Uterus (tissue), 4 donors: ENCODE results near the gene CBLB. TPM values are rescaled to one million over a fixed set of nuclear protein-coding genes. Genes with fewer than 3 reads are reported as not detected.
A peak's percentile ranks its signal among the peaks of the same experiment; 100 is the strongest.

Experiments
- DNase-seq, 2 donors: peaks; one replicate each; pipeline ENCODE4 v3.0.0-alpha.2; 2019 to 2020
- H3K27ac ChIP-seq, 2 donors: fragments of 200-600 bp; sonication (generic); 1 replicate in 1 of 2; 2 replicates in 1 of 2; pipeline ENCODE4 v1.5.1; 2016 to 2018
- H3K27me3 ChIP-seq, 2 donors: fragments of 200-600 bp; sonication (generic); one replicate each; pipeline ENCODE4 v1.5.1; 2018 to 2019; ENCODE audit warnings: control low read depth in 1 of 2
- H3K36me3 ChIP-seq, 2 donors: fragments of 200-600 bp; sonication (generic); one replicate each; pipeline ENCODE4 v1.5.1; 2019; ENCODE audit warnings: control low read depth in 1 of 2
- H3K4me1 ChIP-seq, 2 donors: fragments of 200-600 bp; sonication (generic); one replicate each; pipeline ENCODE4 v1.5.1; 2018 to 2019; ENCODE audit warnings: control low read depth in 1 of 2
- H3K4me3 ChIP-seq, 2 donors: fragments of 200-600 bp; sonication (generic); 1 replicate in 1 of 2; 2 replicates in 1 of 2; pipeline ENCODE4 v1.5.1; 2018 to 2019; ENCODE audit warnings: mild to moderate bottlenecking in 1 of 2
- H3K9me3 ChIP-seq, 2 donors: fragments of 200-600 bp; sonication (generic); one replicate each; pipeline ENCODE4 v1.5.1; 2019; ENCODE audit warnings: control low read depth in 1 of 2
- POLR2A ChIP-seq, 2 donors: fragments of 450-650 bp; IDR thresholded peaks; one replicate each; pipeline ENCODE4 v1.6.1; 2016; ENCODE audit warnings: antibody characterized with exemption in 2 of 2, mild to moderate bottlenecking in 1 of 2, moderate library complexity in 1 of 2
- intact Hi-C: fragments of 100-400 bp; cut with DNase I; formaldehyde crosslinking; loops from one replicate; pipeline ENCODE4 v1.15.1; 2023; ENCODE audit warnings: low total_unique reads
- total RNA-seq, 4 donors: library from RNA; depleted of rRNA in 3 of 4; stranded (reverse); fragments of >200 nt in 3 of 4; gene quantifications; one replicate each; pipeline versions ENCODE4 v1.1.0 to v1.2.4, GENCODE V29; 2014 to 2023
- TF ChIP-seq, protein P1 (sequence below), 4 experiments: fragments of 200-600 bp in 2 of 4; fragments of 450-650 bp in 2 of 4; sonication (generic) in 2 of 4; IDR thresholded peaks; one replicate each; pipeline ENCODE4 v1.5.1; 2016 to 2019; ENCODE audit warnings: antibody characterized with exemption in 4 of 4, mild to moderate bottlenecking in 2 of 4, moderate library complexity in 1 of 4
- donor health status: DM: yes; HTN: yes; CAD: no.

The CBLB gene
- total RNA-seq, 4 donors from 2014 or later: 26.1 to 86.2 (median 44.5) TPM

DNA sequence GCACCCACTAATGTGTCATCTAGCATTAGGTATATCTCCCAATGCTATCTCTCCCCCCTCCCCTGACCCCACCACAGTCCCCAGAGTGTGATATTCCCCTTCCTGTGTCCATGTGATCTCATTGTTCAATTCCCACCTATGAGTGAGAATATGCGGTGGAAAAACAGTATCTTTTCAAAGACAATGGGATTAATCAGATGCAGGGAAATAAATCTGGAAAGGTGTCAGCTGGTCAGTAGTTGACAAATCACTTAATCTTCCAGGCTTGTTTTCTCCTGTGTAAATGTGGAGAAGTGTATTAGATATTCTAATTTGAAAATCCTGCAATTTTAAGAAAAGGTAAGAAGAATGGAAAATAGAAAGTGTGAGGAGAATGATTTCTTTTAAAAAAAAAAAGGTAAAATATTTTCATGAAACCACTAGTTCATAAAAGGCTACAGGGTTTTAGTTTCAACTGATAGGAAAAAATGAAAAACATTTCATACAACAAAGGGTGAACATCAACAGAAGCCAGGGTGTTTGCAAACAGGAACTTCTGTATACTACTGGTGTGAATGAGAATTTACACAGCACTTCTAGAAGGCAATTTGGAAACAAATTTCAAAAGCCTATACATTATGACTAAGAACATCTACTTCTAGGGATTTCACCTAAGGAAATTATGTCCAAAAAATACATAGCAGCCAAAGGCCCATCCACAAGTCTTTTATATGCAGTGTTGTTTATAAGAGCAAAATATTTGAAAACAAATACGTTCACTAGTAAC is 113.5 kb downstream of the CBLB start:
- TF ChIP-seq, protein P1, sequence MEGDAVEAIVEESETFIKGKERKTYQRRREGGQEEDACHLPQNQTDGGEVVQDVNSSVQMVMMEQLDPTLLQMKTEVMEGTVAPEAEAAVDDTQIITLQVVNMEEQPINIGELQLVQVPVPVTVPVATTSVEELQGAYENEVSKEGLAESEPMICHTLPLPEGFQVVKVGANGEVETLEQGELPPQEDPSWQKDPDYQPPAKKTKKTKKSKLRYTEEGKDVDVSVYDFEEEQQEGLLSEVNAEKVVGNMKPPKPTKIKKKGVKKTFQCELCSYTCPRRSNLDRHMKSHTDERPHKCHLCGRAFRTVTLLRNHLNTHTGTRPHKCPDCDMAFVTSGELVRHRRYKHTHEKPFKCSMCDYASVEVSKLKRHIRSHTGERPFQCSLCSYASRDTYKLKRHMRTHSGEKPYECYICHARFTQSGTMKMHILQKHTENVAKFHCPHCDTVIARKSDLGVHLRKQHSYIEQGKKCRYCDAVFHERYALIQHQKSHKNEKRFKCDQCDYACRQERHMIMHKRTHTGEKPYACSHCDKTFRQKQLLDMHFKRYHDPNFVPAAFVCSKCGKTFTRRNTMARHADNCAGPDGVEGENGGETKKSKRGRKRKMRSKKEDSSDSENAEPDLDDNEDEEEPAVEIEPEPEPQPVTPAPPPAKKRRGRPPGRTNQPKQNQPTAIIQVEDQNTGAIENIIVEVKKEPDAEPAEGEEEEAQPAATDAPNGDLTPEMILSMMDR (IDR thresholded peaks at IDR 0.05): no peak
- TF ChIP-seq POLR2A (IDR thresholded peaks at IDR 0.05): no peak
- Histone ChIP-seq H3K9me3 (no peaks in the 10 kb centered on the region), H3K4me1 (no peaks in the 10 kb centered on the region), H3K36me3 (no peaks in the 10 kb centered on the region), H3K4me3 (no peak overlapping the region), H3K27me3 (no peaks in the 10 kb centered on the region), H3K27ac (no peak overlapping the region)
- DNase-seq: no peak
- intact Hi-C loops: no loop called here

GRCh38 chr3:105752791-105753415 is 115.9 kb downstream of the CBLB start:
- H3K4me1 ChIP-seq: no peaks in the 10 kb centered on the region
- H3K27me3 ChIP-seq: no peaks in the 10 kb centered on the region
- H3K27ac ChIP-seq: peak overlapping the region in 1 of 2 donors; percentile 9
- H3K36me3 ChIP-seq: no peaks in the 10 kb centered on the region
- H3K4me3 ChIP-seq: no peak overlapping the region
- H3K9me3 ChIP-seq: no peaks in the 10 kb centered on the region
- intact Hi-C loops: no loop called here
- no peak for TF ChIP-seq POLR2A (IDR thresholded peaks at IDR 0.05)
- TF ChIP-seq, protein P1 (IDR thresholded peaks at IDR 0.05): no peak
- DNase-seq: no peak

- no peak overlapping the region for H3K4me3 ChIP-seq
- H3K27ac ChIP-seq: peak overlapping the region; percentile 60 to 71
- no peaks in the 10 kb centered on the region for H3K9me3 ChIP-seq
- no peaks in the 10 kb centered on the region for H3K4me1 ChIP-seq
- H3K27me3 ChIP-seq: no peaks in the 10 kb centered on the region
- H3K36me3 ChIP-seq: no peaks in the 10 kb centered on the region
- DNase-seq: no peak
- intact Hi-C loops: no loop called here
- no peak for TF ChIP-seq POLR2A (IDR thresholded peaks at IDR 0.05)
- TF ChIP-seq, protein P1 (IDR thresholded peaks at IDR 0.05): no peak
Observed at GRCh38 chr3:105747696-105748095, 121.1 kb downstream of the CBLB start.

- Histone ChIP-seq H3K4me1 (no peaks in the 10 kb centered on the region), H3K9me3 (no peaks in the 10 kb centered on the region), H3K27ac (peak overlapping the region; percentile 60 to 71), H3K4me3 (no peak overlapping the region), H3K36me3 (no peaks in the 10 kb centered on the region), H3K27me3 (no peaks in the 10 kb centered on the region)
- intact Hi-C loops: no loop called here
- DNase-seq: no peak
- TF ChIP-seq, protein P1 (IDR thresholded peaks at IDR 0.05): no peak
- no peak for TF ChIP-seq POLR2A (IDR thresholded peaks at IDR 0.05)
Observed at GRCh38 chr3:105747060-105747541, 121.7 kb downstream of the CBLB start.
